Measurements from ENCODE around the gene TRPM4.
"Not testable (repeated sequence)": the region's sequence is repeated elsewhere in the genome, so short reads cannot be mapped to it uniquely, and the experiment has no call there.

The TRPM4 gene

GRCh38 chr19:49194408-49194807, 36.8 kb downstream of the TRPM4 start:
- H3K36me3 ChIP-seq (ENCODE audit: control insufficient read depth in 2 of 2, insufficient read depth in 2 of 2, low read length in 2 of 2) = peaks cover 15 to 29% of the 10 kb centered on the region in 2 donors
- no peak overlapping the region for H3K27ac ChIP-seq (ENCODE audit: low read length)
- H3K9ac ChIP-seq (ENCODE audit: low read length in 2 of 2) = no peak overlapping the region
- no peaks in the 10 kb centered on the region for H3K27me3 ChIP-seq (ENCODE audit: control insufficient read depth in 1 of 2, insufficient read depth in 2 of 2, low read length in 2 of 2)
- H3K4me3 ChIP-seq (ENCODE audit: low read length in 2 of 2) = no peak overlapping the region
- no peaks in the 10 kb centered on the region for H3K9me3 ChIP-seq (ENCODE audit: control insufficient read depth in 2 of 2, low read length in 2 of 2)
- peaks cover 10% of the 10 kb centered on the region for H3K4me1 ChIP-seq (ENCODE audit: control insufficient read depth, insufficient read depth, low read length)

- H3K9ac ChIP-seq (ENCODE audit: low read length in 2 of 2) = peak overlapping the region; percentile 5 to 53
- no peaks in the 10 kb centered on the region for H3K27me3 ChIP-seq (ENCODE audit: control insufficient read depth in 1 of 2, insufficient read depth in 2 of 2, low read length in 2 of 2)
- no peaks in the 10 kb centered on the region for H3K9me3 ChIP-seq (ENCODE audit: control insufficient read depth in 2 of 2, low read length in 2 of 2)
- H3K4me1 ChIP-seq (ENCODE audit: control insufficient read depth, insufficient read depth, low read length) = peaks cover 10% of the 10 kb centered on the region
- H3K36me3 ChIP-seq (ENCODE audit: control insufficient read depth in 2 of 2, insufficient read depth in 2 of 2, low read length in 2 of 2) = peaks cover 4 to 13% of the 10 kb centered on the region in 2 donors
- peak overlapping the region; percentile 31 for H3K27ac ChIP-seq (ENCODE audit: low read length)
- H3K4me3 ChIP-seq (ENCODE audit: low read length in 2 of 2) = peak overlapping the region; percentile 22 to 49
Measured at GRCh38 chr19:49196527-49197240, 39.1 kb downstream of the TRPM4 start.

GRCh38 chr19:49200238-49200862, 42.8 kb downstream of the TRPM4 start:
- Histone ChIP-seq H3K9me3 (ENCODE audit: control insufficient read depth in 2 of 2, low read length in 2 of 2) (no peaks in the 10 kb centered on the region), H3K27ac (ENCODE audit: low read length) (no peak overlapping the region), H3K27me3 (ENCODE audit: control insufficient read depth in 1 of 2, insufficient read depth in 2 of 2, low read length in 2 of 2) (no peaks in the 10 kb centered on the region), H3K36me3 (ENCODE audit: control insufficient read depth in 2 of 2, insufficient read depth in 2 of 2, low read length in 2 of 2) (peaks cover 16 to 19% of the 10 kb centered on the region in 2 donors), H3K4me3 (ENCODE audit: low read length in 2 of 2) (no peak overlapping the region), H3K4me1 (ENCODE audit: control insufficient read depth, insufficient read depth, low read length) (peaks cover 10% of the 10 kb centered on the region), H3K9ac (ENCODE audit: low read length in 2 of 2) (no peak overlapping the region)

- Histone ChIP-seq H3K4me3 (ENCODE audit: low read length in 2 of 2) (no peak overlapping the region), H3K27ac (ENCODE audit: low read length) (no peak overlapping the region), H3K27me3 (ENCODE audit: control insufficient read depth in 1 of 2, insufficient read depth in 2 of 2, low read length in 2 of 2) (no peaks in the 10 kb centered on the region), H3K9ac (ENCODE audit: low read length in 2 of 2) (no peak overlapping the region), H3K36me3 (ENCODE audit: control insufficient read depth in 2 of 2, insufficient read depth in 2 of 2, low read length in 2 of 2) (peaks cover 16 to 19% of the 10 kb centered on the region in 2 donors), H3K4me1 (ENCODE audit: control insufficient read depth, insufficient read depth, low read length) (peaks cover 10% of the 10 kb centered on the region), H3K9me3 (ENCODE audit: control insufficient read depth in 2 of 2, low read length in 2 of 2) (no peaks in the 10 kb centered on the region)
Measured at GRCh38 chr19:49201042-49201441, 43.5 kb downstream of the TRPM4 start.

GRCh38 chr19:49205114-49205513, 47.5 kb downstream of the TRPM4 start:
- peaks cover 15 to 16% of the 10 kb centered on the region in 2 donors for H3K36me3 ChIP-seq (ENCODE audit: control insufficient read depth in 2 of 2, insufficient read depth in 2 of 2, low read length in 2 of 2)
- H3K27ac ChIP-seq (ENCODE audit: low read length) = no peak overlapping the region
- no peak overlapping the region for H3K9ac ChIP-seq (ENCODE audit: low read length in 2 of 2)
- no peak overlapping the region for H3K4me3 ChIP-seq (ENCODE audit: low read length in 2 of 2)
- no peaks in the 10 kb centered on the region for H3K27me3 ChIP-seq (ENCODE audit: control insufficient read depth in 1 of 2, insufficient read depth in 2 of 2, low read length in 2 of 2)
- H3K4me1 ChIP-seq (ENCODE audit: control insufficient read depth, insufficient read depth, low read length) = peaks cover 11% of the 10 kb centered on the region
- H3K9me3 ChIP-seq (ENCODE audit: control insufficient read depth in 2 of 2, low read length in 2 of 2) = no peaks in the 10 kb centered on the region

- H3K27ac ChIP-seq (ENCODE audit: low read length); H3K27me3 ChIP-seq (ENCODE audit: control insufficient read depth in 1 of 2, insufficient read depth in 2 of 2, low read length in 2 of 2); H3K9me3 ChIP-seq (ENCODE audit: control insufficient read depth in 2 of 2, low read length in 2 of 2); H3K4me3 ChIP-seq (ENCODE audit: low read length in 2 of 2); H3K9ac ChIP-seq (ENCODE audit: low read length in 2 of 2); H3K36me3 ChIP-seq (ENCODE audit: control insufficient read depth in 2 of 2, insufficient read depth in 2 of 2, low read length in 2 of 2): not testable (repeated sequence)
- H3K4me1 ChIP-seq (ENCODE audit: control insufficient read depth, insufficient read depth, low read length) = peaks cover 16% of the 10 kb centered on the region
Measured at GRCh38 chr19:49209502-49209901, 51.9 kb downstream of the TRPM4 start.

GRCh38 chr19:49210108-49210900, 52.7 kb downstream of the TRPM4 start:
- Histone ChIP-seq H3K4me3 (ENCODE audit: low read length in 2 of 2) (peak overlapping the region; percentile 29 to 36), H3K9ac (ENCODE audit: low read length in 2 of 2) (peak overlapping the region in 1 of 2 donors; percentile 40), H3K27me3 (ENCODE audit: control insufficient read depth in 1 of 2, insufficient read depth in 2 of 2, low read length in 2 of 2) (no peaks in the 10 kb centered on the region), H3K4me1 (ENCODE audit: control insufficient read depth, insufficient read depth, low read length) (peaks cover 16% of the 10 kb centered on the region), H3K36me3 (ENCODE audit: control insufficient read depth in 2 of 2, insufficient read depth in 2 of 2, low read length in 2 of 2) (peaks cover 4% of the 10 kb centered on the region in 2 donors), H3K9me3 (ENCODE audit: control insufficient read depth in 2 of 2, low read length in 2 of 2) (no peaks in the 10 kb centered on the region), H3K27ac (ENCODE audit: low read length) (peak overlapping the region; percentile 24)

- no peaks in the 10 kb centered on the region for H3K9me3 ChIP-seq (ENCODE audit: control insufficient read depth in 2 of 2, low read length in 2 of 2)
- no peak overlapping the region for H3K4me3 ChIP-seq (ENCODE audit: low read length in 2 of 2)
- H3K27ac ChIP-seq (ENCODE audit: low read length) = no peak overlapping the region
Measured at GRCh38 chr19:49210901-49211451, 53.4 kb downstream of the TRPM4 start.

GRCh38 chr19:49212016-49212701, 54.6 kb downstream of the TRPM4 start:
- H3K36me3 ChIP-seq (ENCODE audit: control insufficient read depth in 2 of 2, insufficient read depth in 2 of 2, low read length in 2 of 2) = peaks cover 4% of the 10 kb centered on the region in 2 donors
- H3K9me3 ChIP-seq (ENCODE audit: control insufficient read depth in 2 of 2, low read length in 2 of 2) = no peaks in the 10 kb centered on the region
- H3K27me3 ChIP-seq (ENCODE audit: control insufficient read depth in 1 of 2, insufficient read depth in 2 of 2, low read length in 2 of 2) = no peaks in the 10 kb centered on the region

More at GRCh38 chr19:49210901-49211451, 53.4 kb downstream of the TRPM4 start:
- H3K36me3 ChIP-seq (ENCODE audit: control insufficient read depth in 2 of 2, insufficient read depth in 2 of 2, low read length in 2 of 2) = peaks cover 4% of the 10 kb centered on the region in 2 donors
- no peaks in the 10 kb centered on the region for H3K27me3 ChIP-seq (ENCODE audit: control insufficient read depth in 1 of 2, insufficient read depth in 2 of 2, low read length in 2 of 2)
- H3K4me1 ChIP-seq (ENCODE audit: control insufficient read depth, insufficient read depth, low read length) = peaks cover 16% of the 10 kb centered on the region
- H3K9ac ChIP-seq (ENCODE audit: low read length in 2 of 2) = peak overlapping the region in 1 of 2 donors; percentile 40

GRCh38 chr19:49213791-49214190, 56.2 kb downstream of the TRPM4 start:
- no peak overlapping the region for H3K9ac ChIP-seq (ENCODE audit: low read length in 2 of 2)
- H3K4me3 ChIP-seq (ENCODE audit: low read length in 2 of 2) = no peak overlapping the region
- H3K36me3 ChIP-seq (ENCODE audit: control insufficient read depth in 2 of 2, insufficient read depth in 2 of 2, low read length in 2 of 2) = peaks cover 4% of the 10 kb centered on the region in 2 donors
- no peaks in the 10 kb centered on the region for H3K9me3 ChIP-seq (ENCODE audit: control insufficient read depth in 2 of 2, low read length in 2 of 2)
- peaks cover 8% of the 10 kb centered on the region for H3K4me1 ChIP-seq (ENCODE audit: control insufficient read depth, insufficient read depth, low read length)
- no peaks in the 10 kb centered on the region for H3K27me3 ChIP-seq (ENCODE audit: control insufficient read depth in 1 of 2, insufficient read depth in 2 of 2, low read length in 2 of 2)
- no peak overlapping the region for H3K27ac ChIP-seq (ENCODE audit: low read length)

More at GRCh38 chr19:49212016-49212701, 54.6 kb downstream of the TRPM4 start:
- H3K4me3 ChIP-seq (ENCODE audit: low read length in 2 of 2) = no peak overlapping the region
- H3K27ac ChIP-seq (ENCODE audit: low read length) = no peak overlapping the region
- no peak overlapping the region for H3K9ac ChIP-seq (ENCODE audit: low read length in 2 of 2)
- peaks cover 16% of the 10 kb centered on the region for H3K4me1 ChIP-seq (ENCODE audit: control insufficient read depth, insufficient read depth, low read length)

Data from stomach smooth muscle (tissue), 2 donors.